ENCODE results near the gene SLC6A17.

Gene SLC6A17

GRCh38 chr1:110220324-110220723, 70.0 kb downstream of the SLC6A17 start:
- no peak for DNase-seq (ENCODE audit: low read depth in 2 of 2)

- DNase-seq (ENCODE audit: low read depth in 2 of 2), result no peak
These were observed 70.8 kb downstream of the SLC6A17 start for GRCh38 chr1:110221119-110221518.

GRCh38 chr1:110223127-110223526, 72.8 kb downstream of the SLC6A17 start:
- no peak for DNase-seq (ENCODE audit: low read depth in 2 of 2)

GRCh38 chr1:110223581-110223980, 73.3 kb downstream of the SLC6A17 start:
- no peak for DNase-seq (ENCODE audit: low read depth in 2 of 2)

- DNase-seq (ENCODE audit: low read depth in 2 of 2), result no peak
These were observed 74.1 kb downstream of the SLC6A17 start for GRCh38 chr1:110224240-110224995.

GRCh38 chr1:110225212-110225611, 74.9 kb downstream of the SLC6A17 start:
- no peak for DNase-seq (ENCODE audit: low read depth in 2 of 2)

GRCh38 chr1:110225756-110226404, 75.6 kb downstream of the SLC6A17 start:
- DNase-seq (ENCODE audit: low read depth in 2 of 2), result no peak

- no peak for DNase-seq (ENCODE audit: low read depth in 2 of 2)
These were observed 77.5 kb downstream of the SLC6A17 start for GRCh38 chr1:110227774-110228173.

- DNase-seq (ENCODE audit: low read depth in 2 of 2), result no peak
These were observed 78.1 kb downstream of the SLC6A17 start for GRCh38 chr1:110228381-110228780.

- no peak for DNase-seq (ENCODE audit: low read depth in 2 of 2)
These were observed 78.6 kb downstream of the SLC6A17 start for GRCh38 chr1:110228869-110229268.

- DNase-seq (ENCODE audit: low read depth in 2 of 2), result no peak
These were observed 79.2 kb downstream of the SLC6A17 start for GRCh38 chr1:110229348-110230001.

- no peak for DNase-seq (ENCODE audit: low read depth in 2 of 2)
These were observed 80.3 kb downstream of the SLC6A17 start for GRCh38 chr1:110230381-110231199.

GRCh38 chr1:110233861-110234260, 83.6 kb downstream of the SLC6A17 start:
- DNase-seq (ENCODE audit: low read depth in 2 of 2), result no peak

GRCh38 chr1:110234691-110235090, 84.4 kb downstream of the SLC6A17 start:
- DNase-seq (ENCODE audit: low read depth in 2 of 2), result no peak

GRCh38 chr1:110235181-110235833, 85.0 kb downstream of the SLC6A17 start:
- DNase-seq (ENCODE audit: low read depth in 2 of 2), result no peak

- peak; percentile 5 to 15 for DNase-seq (ENCODE audit: low read depth in 2 of 2)
These were observed 85.8 kb downstream of the SLC6A17 start for GRCh38 chr1:110235834-110236682.

GRCh38 chr1:110237386-110238152, 87.3 kb downstream of the SLC6A17 start:
- no peak for DNase-seq (ENCODE audit: low read depth in 2 of 2)

GRCh38 chr1:110239441-110240430, 89.4 kb downstream of the SLC6A17 start:
- DNase-seq (ENCODE audit: low read depth in 2 of 2), result peak; percentile 18 to 19
